Measurements from ENCODE around the gene ARFGEF2.

- no peak for TF ChIP-seq CTCF (IDR thresholded peaks at IDR 0.05)
- no peak for TF ChIP-seq POLR2A (IDR thresholded peaks at IDR 0.05)
These were observed 15.2 kb upstream of the ARFGEF2 start for GRCh38 chr20:48906221-48906877.
